DOHH2 (cell line): ENCODE results near the gene DAAM1.

Source experiments
- H3F3A ChIP-seq: fragments of 200-600 bp; sonication (generic), shearing (Covaris generic); 2 replicates; pipeline ENCODE4 v1.6.0; 2016; ENCODE audit warnings: antibody characterized with exemption, mild to moderate bottlenecking; ENCODE audit not compliant: control insufficient read depth, insufficient read depth
- H3K27ac ChIP-seq: fragments of 200-600 bp; sonication (generic); 2 replicates; pipeline ENCODE4 v1.5.1; 2014; ENCODE audit warnings: low read depth, mild to moderate bottlenecking, low read length, moderate library complexity
- H3K27me3 ChIP-seq: fragments of 200-600 bp; sonication (generic); 2 replicates; pipeline ENCODE4 v1.6.1; 2014; ENCODE audit warnings: mild to moderate bottlenecking, low read length, mixed read lengths; ENCODE audit not compliant: control insufficient read depth
- H3K36me3 ChIP-seq: fragments of 200-600 bp; sonication (generic); 2 replicates; pipeline ENCODE4 v1.6.1; 2014; ENCODE audit warnings: mild to moderate bottlenecking, low read length, moderate library complexity, mixed read lengths; ENCODE audit not compliant: control insufficient read depth
- H3K4me1 ChIP-seq: fragments of 200-600 bp; sonication (generic); 2 replicates; pipeline ENCODE4 v1.6.1; 2014; ENCODE audit warnings: mild to moderate bottlenecking, low read length, mixed read lengths; ENCODE audit not compliant: control insufficient read depth
- H3K4me2 ChIP-seq: fragments of 200-600 bp; sonication (generic); 2 replicates; pipeline ENCODE4 v1.6.0; 2014; ENCODE audit warnings: mild to moderate bottlenecking, low read length, moderate library complexity
- H3K4me3 ChIP-seq: fragments of 200-600 bp; sonication (generic); 2 replicates; pipeline ENCODE4 v1.5.1; 2014; ENCODE audit warnings: mild to moderate bottlenecking, low read length, mixed read lengths
- H3K79me2 ChIP-seq: fragments of 200-600 bp; sonication (generic); 2 replicates; pipeline ENCODE4 v1.6.1; 2014; ENCODE audit warnings: mild to moderate bottlenecking, low read length, mixed read lengths; ENCODE audit not compliant: control insufficient read depth
- H3K9me2 ChIP-seq: fragments of 200-600 bp; sonication (generic); replicated peaks from 2 replicates; pipeline ENCODE4 v1.6.1; 2014; ENCODE audit warnings: mild to moderate bottlenecking, low read length, mixed read lengths; ENCODE audit not compliant: control insufficient read depth
- H3K9me3 ChIP-seq: fragments of 200-600 bp; sonication (generic); 2 replicates; pipeline ENCODE4 v1.6.1; 2014; ENCODE audit warnings: antibody characterized with exemption, low read length, mixed read lengths; ENCODE audit not compliant: control insufficient read depth, insufficient read depth
- H4K20me1 ChIP-seq: fragments of 200-600 bp; sonication (generic); 2 replicates; pipeline ENCODE4 v1.6.0; 2014; ENCODE audit warnings: low read depth, mild to moderate bottlenecking, antibody characterized with exemption, low read length, moderate library complexity; ENCODE audit not compliant: control insufficient read depth, insufficient read depth
- CTCF ChIP-seq: fragments of 200-600 bp; sonication (generic); IDR thresholded peaks from one replicate; pipeline ENCODE4 v1.5.1; 2014; ENCODE audit warnings: antibody characterized with exemption, mild to moderate bottlenecking, low read depth, low read length; ENCODE audit not compliant: poor library complexity, severe bottlenecking
- EZH2phosphoT487 ChIP-seq: fragments of 200-600 bp; sonication (generic); IDR thresholded peaks from 2 replicates; pipeline ENCODE4 v1.6.1; 2017; ENCODE audit warnings: borderline replicate concordance, mild to moderate bottlenecking, antibody characterized with exemption, low read length, moderate library complexity, mixed read lengths

Gene DAAM1

GRCh38 chr14:59262717-59263454 lies 74.4 kb downstream of the DAAM1 start:
- TF ChIP-seq CTCF (peak; percentile 19), EZH2phosphoT487 (no peak)
- Histone ChIP-seq H3K9me2 (no peaks in the 10 kb centered on the region), H3K4me1 (peaks cover 14% of the 10 kb centered on the region), H3K4me3 (no peak overlapping the region), H3K36me3 (peaks cover 54% of the 10 kb centered on the region), H3K9me3 (no peaks in the 10 kb centered on the region), H3K27me3 (no peaks in the 10 kb centered on the region), H3K27ac (no peak overlapping the region), H3K4me2 (no peak overlapping the region), H3K79me2 (peaks cover 35% of the 10 kb centered on the region), H3F3A (no peaks in the 10 kb centered on the region), H4K20me1 (no peaks in the 10 kb centered on the region)

GRCh38 chr14:59265808-59266207 lies 77.3 kb downstream of the DAAM1 start:
- Histone ChIP-seq H3K79me2 (peaks cover 11% of the 10 kb centered on the region), H3K9me2 (no peaks in the 10 kb centered on the region), H3K27ac (no peak overlapping the region), H3K4me3 (no peak overlapping the region), H4K20me1 (no peaks in the 10 kb centered on the region), H3K4me2 (no peak overlapping the region), H3F3A (no peaks in the 10 kb centered on the region), H3K36me3 (peaks cover 74% of the 10 kb centered on the region), H3K9me3 (no peaks in the 10 kb centered on the region), H3K27me3 (no peaks in the 10 kb centered on the region), H3K4me1 (peaks cover 22% of the 10 kb centered on the region)
- TF ChIP-seq CTCF (no peak), EZH2phosphoT487 (no peak)

GRCh38 chr14:59267046-59267445 lies 78.6 kb downstream of the DAAM1 start:
- no peaks in the 10 kb centered on the region for H3K27me3 ChIP-seq
- peaks cover 2% of the 10 kb centered on the region for H3K79me2 ChIP-seq
- H3K9me3 ChIP-seq: no peaks in the 10 kb centered on the region
- no peak overlapping the region for H3K4me3 ChIP-seq
- H3K9me2 ChIP-seq: no peaks in the 10 kb centered on the region
- H3K27ac ChIP-seq: no peak overlapping the region
- peaks cover 22% of the 10 kb centered on the region for H3K4me1 ChIP-seq
- H4K20me1 ChIP-seq: no peaks in the 10 kb centered on the region
- H3K4me2 ChIP-seq: no peak overlapping the region
- H3F3A ChIP-seq: no peaks in the 10 kb centered on the region
- peaks cover 77% of the 10 kb centered on the region for H3K36me3 ChIP-seq
- TF ChIP-seq CTCF: no peak
- TF ChIP-seq EZH2phosphoT487: no peak
